Adrenal gland (tissue), 12 donors: ENCODE measurements around the gene RANGAP1. TPM values are rescaled to one million over a fixed set of nuclear protein-coding genes. Genes with fewer than 3 reads are reported as not detected.
A peak's percentile ranks its signal among the peaks of the same experiment; 100 is the strongest.

Experiments used
- DNase-seq, 7 donors: peaks; one replicate each; pipeline ENCODE4 v3.0.0-alpha.2; 2019 to 2020
- H3K27ac ChIP-seq, 5 donors: fragments of 200-600 bp; sonication (generic) in 4 of 5; 1 replicate in 3 of 5; 2 replicates in 2 of 5; pipeline versions ENCODE4 v1.5.1 to v1.8.0; 2016 to 2020; ENCODE audit warnings: mild to moderate bottlenecking in 1 of 5
- H3K27me3 ChIP-seq: fragments of 200-600 bp; 2 replicates; pipeline ENCODE4 v1.8.0; 2021
- H3K36me3 ChIP-seq, 2 donors: fragments of 200-600 bp; replicated peaks in 1 of 2; 1 replicate in 1 of 2; 2 replicates in 1 of 2; pipeline versions ENCODE4 v1.5.1 to v1.8.0; 2018 to 2022
- H3K4me1 ChIP-seq, 2 donors: fragments of 200-600 bp; replicated peaks in 1 of 2; 1 replicate in 1 of 2; 2 replicates in 1 of 2; pipeline versions ENCODE4 v1.5.1 to v1.8.0; 2018 to 2021
- H3K4me3 ChIP-seq, 4 donors: fragments of 200-600 bp; sonication (generic) in 3 of 4; one replicate each; pipeline ENCODE4 v1.5.1; 2016 to 2018
- H3K9me3 ChIP-seq, 3 donors: fragments of 200-600 bp; sonication (generic) in 1 of 3; replicated peaks in 1 of 3; 1 replicate in 2 of 3; 2 replicates in 1 of 3; pipeline versions ENCODE4 v1.5.1 to v1.8.0; 2016 to 2021
- CTCF ChIP-seq, 6 experiments: fragments of 450-650 bp in 4 of 6; fragments of 200-600 bp in 2 of 6; sonication (generic) in 1 of 6; IDR thresholded peaks; 1 replicate in 5 of 6; 2 replicates in 1 of 6; pipeline versions ENCODE4 v1.5.1 to v1.8.0; 2016 to 2021; ENCODE audit warnings: antibody characterized with exemption in 6 of 6, mild to moderate bottlenecking in 2 of 6, moderate library complexity in 1 of 6
- POLR2A ChIP-seq, 2 donors: fragments of 450-650 bp; IDR thresholded peaks; one replicate each; pipeline ENCODE4 v1.6.1; 2017; ENCODE audit warnings: antibody characterized with exemption in 2 of 2, mild to moderate bottlenecking in 2 of 2, moderate library complexity in 1 of 2
- WGBS, 4 donors: extraction: QIAGEN DNeasy Blood & Tissue Kit in 2 of 4; methylation state at CpG; one replicate each; pipeline versions ENCODE4 v1.1.5 to v1.1.7; 2013 to 2017; 5-methylcytosine and 5-hydroxymethylcytosine counted together
- intact Hi-C, 2 donors: fragments of 100-400 bp; cut with DNase I; formaldehyde crosslinking; loops; one replicate each; pipeline versions ENCODE4 v1.14.1 to v1.15.0; 2022 to 2023
- polyA plus RNA-seq, 3 donors: library from polyadenylated mRNA; stranded (reverse); fragments of 200-250 nt in 2 of 3; fragments of 350-450 nt in 1 of 3; fragmentation: Illumina TruSeq in 1 of 3; extraction: RNeasy Lipid Tissue Mini Kit (QIAGEN cat#74804) in 1 of 3; gene quantifications; one replicate each; pipeline ENCODE4 v1.2.3, GENCODE V29; 2013 to 2014
- total RNA-seq, 9 donors: library from RNA; depleted of rRNA in 4 of 9; stranded (reverse); fragments of >200 nt in 4 of 9; fragments of 120-200 nt in 1 of 9; fragmentation: NEBNext Ultra II Directional in 1 of 9; extraction: Animal tissue kit (Norgen Biotek cat#: 25700) in 1 of 9; gene quantifications; one replicate each; pipeline versions ENCODE4 v1.1.0 to v1.2.4, GENCODE V29; 2013 to 2023
- donor health status: healthy with polysubstance abuse.
- donor health status: Bipolar disorder and iron deficiency.
- donor health status: DM: yes; HTN: yes; CAD: no.
- donor health status: DM: no; HTN: no; CAD: no.
- donor health status: DM: no; HTN: no; CAD: no.
- donor health status: DM: yes; HTN: yes; CAD: no.

The RANGAP1 gene
- total and polyA plus RNA-seq, 12 donors, result 56.6 to 134 (median 76.7) TPM

GRCh38 chr22:41264408-41264941 lies 21.5 kb downstream of the RANGAP1 start:
- peaks cover 0 to 10% of the 10 kb centered on the region in 2 donors for H3K4me1 ChIP-seq
- H3K4me3 ChIP-seq, result no peak overlapping the region
- H3K36me3 ChIP-seq, result peaks cover 0 to 87% of the 10 kb centered on the region in 2 donors
- 85 to 91% (median 87%) methylated on average over 6 to 15 of the region's 15 CpGs; no CpG with 5 or more reads in 1 of the 4 donors for WGBS, 4 donors
- no peaks in the 10 kb centered on the region for H3K27me3 ChIP-seq
- intact Hi-C loops, result no loop called here
- H3K27ac ChIP-seq, result peak overlapping the region in 1 of 5 donors; percentile 21
- no peak for TF ChIP-seq CTCF (IDR thresholded peaks at IDR 0.05)
- no peak for TF ChIP-seq POLR2A (IDR thresholded peaks at IDR 0.05)
- H3K9me3 ChIP-seq, result no peaks in the 10 kb centered on the region
- peak in 2 of 7 donors; percentile 29 to 68 for DNase-seq

GRCh38 chr22:41263704-41264103 lies 22.3 kb downstream of the RANGAP1 start:
- no peak for DNase-seq
- H3K27ac ChIP-seq, result no peak overlapping the region
- WGBS, 4 donors, result 88 to 100% (median 92%) methylated on average over 2 of the region's 2 CpGs; no CpG with 5 or more reads in 1 of the 4 donors
- peaks cover 0 to 85% of the 10 kb centered on the region in 2 donors for H3K36me3 ChIP-seq
- intact Hi-C loops, result no loop called here
- no peaks in the 10 kb centered on the region for H3K9me3 ChIP-seq
- TF ChIP-seq POLR2A (IDR thresholded peaks at IDR 0.05), result no peak
- TF ChIP-seq CTCF (IDR thresholded peaks at IDR 0.05), result no peak
- peaks cover 0 to 10% of the 10 kb centered on the region in 2 donors for H3K4me1 ChIP-seq
- no peaks in the 10 kb centered on the region for H3K27me3 ChIP-seq
- H3K4me3 ChIP-seq, result no peak overlapping the region

DNA sequence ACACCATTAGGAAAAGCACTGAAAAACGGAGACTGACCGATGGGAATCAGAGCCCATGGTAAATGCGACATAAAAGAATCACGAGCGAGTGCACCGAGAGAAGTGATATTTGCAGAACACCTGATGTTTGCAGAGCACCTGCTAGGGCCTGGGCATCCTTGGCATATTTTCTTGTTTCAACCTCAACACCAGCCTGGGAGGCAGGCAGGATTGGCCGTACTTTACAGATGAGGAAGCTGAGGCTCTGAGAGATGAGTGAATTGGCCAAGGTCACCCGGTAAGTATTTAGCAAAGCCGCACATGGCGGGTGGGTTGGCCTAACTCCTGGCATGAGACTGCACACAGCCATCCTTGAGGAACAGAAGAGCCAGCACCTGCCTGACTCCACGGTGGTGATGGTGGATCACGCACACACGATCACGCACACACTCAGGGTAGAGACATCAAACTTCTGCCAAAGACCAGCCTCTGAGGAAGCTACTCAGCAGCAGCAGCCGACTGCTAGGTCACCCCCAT lies 23.7 kb downstream of the RANGAP1 start:
- Histone ChIP-seq H3K4me3 (no peak overlapping the region), H3K36me3 (peaks cover 0 to 85% of the 10 kb centered on the region in 2 donors), H3K27me3 (no peaks in the 10 kb centered on the region), H3K4me1 (peaks cover 0 to 10% of the 10 kb centered on the region in 2 donors), H3K9me3 (no peaks in the 10 kb centered on the region), H3K27ac (peak overlapping the region in 2 of 5 donors; percentile 57 to 61)
- TF ChIP-seq POLR2A (IDR thresholded peaks at IDR 0.05), result no peak
- no peak for TF ChIP-seq CTCF (IDR thresholded peaks at IDR 0.05)
- DNase-seq, result peak in 3 of 7 donors; percentile 44 to 64 (median 48)
- intact Hi-C loops, result no loop called here
- WGBS, 4 donors, result 78 to 90% (median 81%) methylated on average over 11 to 15 of the region's 15 CpGs

GRCh38 chr22:41261541-41262249 lies 24.3 kb downstream of the RANGAP1 start:
- H3K4me3 ChIP-seq, result no peak overlapping the region
- 63 to 77% (median 70%) methylated on average over 4 to 12 of the region's 12 CpGs for WGBS, 4 donors
- DNase-seq, result no peak
- peaks cover 0 to 86% of the 10 kb centered on the region in 2 donors for H3K36me3 ChIP-seq
- TF ChIP-seq CTCF (IDR thresholded peaks at IDR 0.05), result no peak
- no peak for TF ChIP-seq POLR2A (IDR thresholded peaks at IDR 0.05)
- H3K27ac ChIP-seq, result peak overlapping the region in 3 of 5 donors; percentile 2 to 61 (median 57)
- intact Hi-C loops, result no loop called here
- no peaks in the 10 kb centered on the region for H3K27me3 ChIP-seq
- H3K4me1 ChIP-seq, result peaks cover 0 to 10% of the 10 kb centered on the region in 2 donors
- H3K9me3 ChIP-seq, result no peaks in the 10 kb centered on the region
